GM03348 (cell line): ENCODE measurements around the gene TGFB1I1.
"Not testable (repeated sequence)": the region's sequence is repeated elsewhere in the genome, so short reads cannot be mapped to it uniquely, and the experiment has no call there.

ENCODE experiments used
- DNase-seq: peaks from one replicate; pipeline ENCODE4 v3.0.0; 2012; ENCODE audit warnings: low spot score

Gene TGFB1I1

DNA sequence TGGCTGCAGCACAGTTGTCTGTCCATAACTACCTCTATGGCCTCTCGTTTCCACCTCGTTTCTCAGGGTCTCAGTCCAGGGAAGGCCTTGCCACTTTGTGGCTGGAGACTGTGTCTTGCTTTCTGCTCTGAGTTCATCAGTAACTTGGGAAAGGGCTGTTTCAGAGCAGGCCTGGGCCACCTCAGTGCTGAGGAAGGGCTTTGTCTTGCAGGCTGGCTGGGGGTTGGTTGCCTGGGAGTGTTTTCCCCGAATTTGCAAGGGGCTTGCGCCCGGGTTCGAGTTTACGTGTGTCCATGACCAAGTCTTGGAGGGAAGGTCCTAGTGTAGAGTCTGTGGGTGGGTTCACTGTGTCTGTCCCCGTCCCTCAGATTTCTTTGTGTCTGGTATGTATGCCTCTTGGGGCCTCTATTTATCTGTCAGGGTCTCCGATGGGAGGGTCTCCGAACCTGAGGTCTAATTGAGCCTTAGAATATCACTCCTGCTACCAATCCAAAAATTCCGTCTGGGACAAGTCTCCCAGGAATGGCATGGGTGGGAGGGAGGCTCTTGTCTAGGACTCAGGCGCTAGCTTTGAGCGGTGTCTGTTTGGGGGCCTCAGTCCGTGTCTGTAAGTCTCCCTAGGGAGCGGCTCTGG, 594 bp upstream of the TGFB1I1 start:
- no peak for DNase-seq

DNA sequence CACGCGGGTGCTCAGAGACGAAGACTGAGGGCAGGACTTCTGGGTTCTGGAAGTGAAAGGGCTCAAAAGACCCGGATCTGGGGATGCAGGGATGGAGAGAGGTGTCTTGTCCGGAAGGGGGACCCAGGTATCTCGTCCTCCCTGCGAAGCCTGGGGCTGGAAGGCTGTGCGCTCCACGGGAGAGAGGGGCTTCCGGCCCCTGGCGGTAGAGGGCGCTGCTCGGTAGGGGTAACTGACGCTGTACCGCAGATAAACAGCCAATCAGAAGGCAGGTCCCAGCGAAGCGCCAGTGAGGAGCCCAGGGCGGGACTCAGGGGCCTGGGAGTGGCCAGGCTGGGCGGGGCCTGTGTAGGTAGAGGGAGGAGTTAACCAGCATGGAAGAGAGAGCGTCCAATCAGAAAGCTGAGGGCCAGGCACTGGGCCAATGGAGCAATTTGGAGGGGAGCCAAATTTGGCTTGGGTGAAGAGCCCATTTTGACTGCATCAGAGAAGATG, 804 bp downstream of the TGFB1I1 start:
- peak; percentile 96 for DNase-seq

DNA sequence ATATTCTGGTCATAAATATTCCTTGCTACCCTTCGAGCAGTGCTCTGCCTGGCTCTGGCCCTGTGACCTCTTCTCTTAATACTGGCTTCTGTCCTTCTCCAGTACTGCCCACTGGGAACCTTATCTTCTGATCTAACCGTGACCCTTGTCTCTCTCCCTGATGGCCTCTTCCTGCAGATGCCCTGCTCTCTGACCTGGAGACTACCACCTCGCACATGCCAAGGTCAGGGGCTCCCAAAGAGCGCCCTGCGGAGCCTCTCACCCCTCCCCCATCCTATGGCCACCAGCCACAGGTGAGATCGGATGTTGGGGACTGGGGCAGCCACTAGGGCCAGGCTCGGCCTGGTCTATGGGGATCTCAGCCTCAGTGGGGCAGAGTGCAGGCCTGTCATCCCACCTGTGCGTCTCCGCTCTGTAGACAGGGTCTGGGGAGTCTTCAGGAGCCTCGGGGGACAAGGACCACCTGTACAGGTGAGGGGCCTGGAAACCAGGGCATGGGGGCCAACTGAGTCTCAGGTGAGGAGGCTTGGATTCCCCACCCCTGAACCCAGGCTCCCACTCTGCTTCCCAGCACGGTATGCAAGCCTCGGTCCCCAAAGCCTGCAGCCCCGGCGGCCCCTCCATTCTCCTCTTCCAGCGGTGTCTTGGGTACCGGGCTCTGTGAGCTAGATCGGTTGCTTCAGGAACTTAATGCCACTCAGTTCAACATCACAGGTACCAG, 1.5 kb downstream of the TGFB1I1 start:
- DNase-seq, result no peak

DNA sequence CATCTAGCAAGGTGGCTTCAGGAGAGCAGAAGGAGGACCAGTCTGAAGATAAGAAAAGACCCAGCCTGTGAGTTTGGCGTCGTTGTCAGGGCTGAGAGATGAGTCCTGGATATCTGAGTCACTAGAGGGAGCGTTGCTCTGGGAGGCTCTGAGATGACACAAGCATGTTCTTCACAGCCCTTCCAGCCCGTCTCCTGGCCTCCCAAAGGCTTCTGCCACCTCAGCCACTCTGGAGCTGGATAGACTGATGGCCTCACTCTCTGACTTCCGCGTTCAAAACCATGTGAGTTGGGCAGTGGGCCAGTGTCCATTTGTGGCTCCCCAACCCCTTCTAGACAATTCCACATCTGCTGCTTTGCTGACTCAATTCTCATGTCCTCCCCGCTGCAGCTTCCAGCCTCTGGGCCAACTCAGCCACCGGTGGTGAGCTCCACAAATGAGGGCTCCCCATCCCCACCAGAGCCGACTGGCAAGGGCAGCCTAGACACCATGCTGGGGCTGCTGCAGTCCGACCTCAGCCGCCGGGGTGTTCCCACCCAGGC, 2.3 kb downstream of the TGFB1I1 start:
- peak; percentile 74 for DNase-seq

DNA sequence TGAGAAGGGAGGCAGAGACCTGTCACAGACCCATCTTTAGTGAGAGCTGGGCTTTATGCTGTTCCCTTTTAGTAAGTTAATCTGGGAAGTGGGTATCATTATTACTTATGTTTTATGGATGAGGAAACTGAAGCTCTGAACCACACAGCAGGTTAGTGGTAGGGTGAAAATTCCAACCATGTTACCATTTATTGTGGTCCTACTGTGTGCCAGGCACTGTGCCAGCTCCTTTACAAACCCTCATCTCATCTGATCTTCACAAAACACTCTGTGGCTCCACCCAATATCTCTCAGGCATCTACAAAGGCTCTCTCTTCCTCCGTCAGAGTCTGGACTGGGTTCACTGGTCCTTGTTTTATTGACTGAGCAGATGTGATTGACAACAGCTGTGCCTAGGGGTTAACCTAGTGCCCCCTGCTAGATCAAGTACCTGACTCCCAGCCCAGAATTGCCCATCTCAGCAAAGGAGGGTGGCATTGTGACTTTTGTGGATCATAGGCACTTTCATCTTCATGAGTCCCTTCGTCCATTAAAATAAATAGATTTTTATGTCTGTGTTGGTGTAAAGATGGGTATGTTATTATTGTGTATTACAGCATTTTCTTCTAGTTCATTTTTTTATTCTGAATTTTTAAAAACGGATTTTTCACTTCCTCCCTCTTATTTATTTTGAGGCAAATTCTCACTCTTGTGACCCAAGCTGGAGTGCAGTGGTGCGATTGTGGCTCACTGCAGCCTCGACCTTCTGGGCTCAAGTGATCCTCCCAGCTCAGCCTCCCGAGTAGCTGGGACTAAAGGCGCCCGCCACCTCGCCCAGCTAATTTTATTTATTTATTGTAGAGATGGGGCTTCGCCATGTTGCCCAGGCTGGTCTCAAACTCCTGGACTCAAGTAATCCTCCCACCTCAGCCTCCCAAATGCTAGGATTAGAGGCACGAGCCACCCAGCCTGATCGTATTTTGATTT, 3.1 kb downstream of the TGFB1I1 start:
- DNase-seq, result no peak

DNA sequence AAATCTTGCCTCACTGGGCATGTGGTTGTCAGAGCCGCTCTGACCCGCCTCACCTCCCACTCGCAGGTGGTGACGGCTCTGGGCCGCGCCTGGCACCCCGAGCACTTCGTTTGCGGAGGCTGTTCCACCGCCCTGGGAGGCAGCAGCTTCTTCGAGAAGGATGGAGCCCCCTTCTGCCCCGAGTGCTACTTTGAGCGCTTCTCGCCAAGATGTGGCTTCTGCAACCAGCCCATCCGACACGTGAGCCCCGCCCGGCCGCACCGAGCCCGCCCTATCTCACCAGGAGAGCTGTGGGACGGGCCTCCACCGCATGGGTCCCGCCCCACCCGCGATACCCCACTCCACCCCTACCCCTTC, 4.0 kb downstream of the TGFB1I1 start:
- no peak for DNase-seq

DNA sequence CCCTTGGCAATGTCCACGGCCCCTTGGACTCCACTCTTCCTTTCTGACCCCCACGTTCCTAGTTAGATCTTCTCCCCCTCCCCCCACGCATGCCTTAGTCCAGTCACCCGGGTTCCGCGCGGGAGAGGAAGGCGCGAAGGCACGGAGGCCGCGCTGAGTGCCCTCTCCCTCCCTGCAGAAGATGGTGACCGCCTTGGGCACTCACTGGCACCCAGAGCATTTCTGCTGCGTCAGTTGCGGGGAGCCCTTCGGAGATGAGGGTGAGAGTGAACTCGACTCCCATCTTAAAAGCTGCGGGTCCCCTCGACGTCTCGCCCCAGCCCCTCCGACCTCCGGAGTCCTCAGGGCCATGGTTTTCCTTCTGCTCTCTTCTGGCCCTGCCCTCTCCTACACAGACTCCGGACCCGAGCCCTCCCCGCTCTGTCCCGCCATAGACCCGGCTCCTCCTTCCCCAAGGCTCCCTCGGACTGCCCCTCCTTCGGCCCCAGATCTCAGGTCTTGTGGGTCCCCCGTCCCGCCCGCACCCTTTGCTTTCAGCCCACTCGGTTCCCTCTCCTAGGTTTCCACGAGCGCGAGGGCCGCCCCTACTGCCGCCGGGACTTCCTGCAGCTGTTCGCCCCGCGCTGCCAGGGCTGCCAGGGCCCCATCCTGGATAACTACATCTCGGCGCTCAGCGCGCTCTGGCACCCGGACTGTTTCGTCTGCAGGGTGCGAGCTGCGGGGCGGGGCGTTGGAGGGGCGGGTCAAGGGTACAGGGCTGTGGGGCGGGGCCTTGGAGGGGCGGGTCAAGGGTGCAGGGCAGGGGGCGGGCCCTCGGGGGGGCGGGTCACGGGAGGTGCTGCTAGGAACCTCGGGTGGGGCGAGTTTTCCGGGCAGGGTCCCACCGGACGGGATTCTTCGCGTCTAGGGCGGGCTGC, 4.6 kb downstream of the TGFB1I1 start:
- no peak for DNase-seq

DNA sequence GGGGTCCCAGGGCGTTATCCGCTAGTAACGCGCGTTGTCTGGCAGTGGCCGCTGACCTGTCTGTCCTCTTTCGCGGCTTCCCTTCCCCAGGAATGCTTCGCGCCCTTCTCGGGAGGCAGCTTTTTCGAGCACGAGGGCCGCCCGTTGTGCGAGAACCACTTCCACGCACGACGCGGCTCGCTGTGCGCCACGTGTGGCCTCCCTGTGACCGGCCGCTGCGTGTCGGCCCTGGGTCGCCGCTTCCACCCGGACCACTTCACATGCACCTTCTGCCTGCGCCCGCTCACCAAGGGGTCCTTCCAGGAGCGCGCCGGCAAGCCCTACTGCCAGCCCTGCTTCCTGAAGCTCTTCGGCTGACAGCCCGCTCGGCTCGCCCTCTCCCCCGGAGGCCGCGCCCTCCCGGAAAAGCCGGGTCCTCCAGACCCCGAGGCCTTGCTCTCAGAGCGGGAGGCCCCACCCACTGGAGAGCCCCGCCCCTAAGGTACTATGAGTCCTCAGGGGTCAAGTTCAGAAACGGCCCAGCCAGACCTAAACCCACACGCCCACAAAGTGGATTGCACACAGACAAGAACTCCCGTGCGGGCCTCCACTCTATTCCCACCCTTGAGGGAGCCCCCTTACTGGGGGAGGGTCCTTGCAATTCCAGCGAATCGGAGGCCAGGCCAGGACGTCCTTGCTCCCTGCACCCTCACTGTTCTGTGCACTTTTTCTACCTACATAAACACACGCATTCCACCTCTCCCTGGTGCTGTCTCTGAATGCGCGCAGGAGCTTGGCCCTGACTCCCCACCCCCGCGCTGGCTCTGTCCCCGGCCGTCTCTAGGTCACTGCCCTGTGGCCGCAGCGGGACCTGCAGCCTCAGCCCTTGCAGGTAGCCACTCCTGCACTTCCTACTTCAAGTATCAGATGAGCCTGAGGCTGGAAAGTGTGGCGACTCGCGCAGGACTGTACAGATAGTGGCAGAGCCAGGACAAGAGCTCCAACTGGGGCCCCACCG, 5.6 kb downstream of the TGFB1I1 start:
- DNase-seq, result no peak

DNA sequence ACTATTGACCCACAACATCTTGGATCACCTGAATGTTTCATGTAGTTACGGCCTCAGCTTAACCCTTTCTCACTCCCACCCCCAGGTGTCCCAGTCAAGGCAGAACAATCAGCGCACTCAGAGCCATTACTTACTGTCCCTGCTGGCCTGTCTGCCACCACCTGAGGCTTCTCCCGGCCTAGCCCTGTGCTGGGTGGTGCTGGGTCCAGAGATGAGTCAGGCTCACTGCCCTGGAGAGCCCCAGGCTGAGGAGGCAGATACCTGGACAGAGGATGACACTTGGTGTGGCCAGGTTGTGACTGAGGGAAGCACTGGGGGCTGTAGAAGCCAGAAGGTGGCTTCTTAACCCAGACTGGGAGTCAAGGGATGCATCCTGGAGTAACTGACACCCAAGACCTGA, 7.0 kb downstream of the TGFB1I1 start:
- no peak for DNase-seq

DNA sequence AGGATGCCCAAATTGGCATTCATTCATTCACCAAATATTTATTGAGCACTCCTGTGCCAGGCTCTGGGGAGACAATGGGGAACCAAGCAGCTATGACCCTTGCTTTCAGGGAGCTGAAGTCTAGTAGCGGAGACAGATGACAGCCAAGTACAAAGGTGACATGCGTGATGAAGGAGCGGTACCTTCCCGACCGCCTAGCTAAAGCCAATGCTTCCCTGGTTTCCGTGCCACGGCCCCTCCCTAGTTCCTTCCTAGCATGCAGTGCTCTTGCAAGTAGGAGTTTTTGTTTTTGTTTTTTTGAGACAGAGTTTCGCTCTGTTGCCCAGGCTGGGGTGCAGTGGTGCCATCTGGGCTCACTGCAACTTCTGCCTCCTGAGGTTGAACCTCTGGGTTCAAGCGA, 7.8 kb downstream of the TGFB1I1 start:
- DNase-seq, result no peak

DNA sequence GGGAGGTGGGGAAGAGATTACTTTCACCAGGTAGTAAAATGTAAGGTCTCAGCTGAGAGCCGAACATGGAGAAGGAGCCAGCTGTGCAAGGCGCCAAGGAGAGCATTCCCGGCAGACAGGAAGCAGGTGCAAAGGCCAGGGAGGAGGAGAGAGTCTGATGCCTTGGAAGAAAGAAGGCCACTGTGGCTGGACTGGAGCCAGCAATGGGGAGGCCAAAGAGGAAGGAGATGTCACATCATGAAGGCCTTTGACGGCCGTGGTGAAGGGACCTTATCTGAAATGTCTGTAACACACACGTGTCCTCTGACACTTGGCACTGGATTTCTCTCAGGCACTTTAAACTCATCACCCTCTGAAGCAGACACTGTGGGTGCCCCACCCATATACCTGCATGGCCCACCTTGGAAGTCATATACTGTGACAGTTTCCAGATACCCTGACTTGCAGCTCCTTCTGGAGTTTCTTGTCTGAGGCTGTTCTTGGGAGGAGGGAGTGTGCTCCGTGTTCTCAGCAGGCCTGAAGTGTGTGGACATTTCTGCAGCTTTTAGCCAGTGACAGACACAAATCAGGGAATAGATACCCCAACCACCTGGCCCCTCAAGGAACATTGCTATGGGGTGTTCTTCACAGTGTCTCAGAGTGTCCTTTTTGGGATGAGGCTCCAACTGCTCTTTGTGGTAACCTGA, 9.0 kb downstream of the TGFB1I1 start:
- DNase-seq, result no peak

DNA sequence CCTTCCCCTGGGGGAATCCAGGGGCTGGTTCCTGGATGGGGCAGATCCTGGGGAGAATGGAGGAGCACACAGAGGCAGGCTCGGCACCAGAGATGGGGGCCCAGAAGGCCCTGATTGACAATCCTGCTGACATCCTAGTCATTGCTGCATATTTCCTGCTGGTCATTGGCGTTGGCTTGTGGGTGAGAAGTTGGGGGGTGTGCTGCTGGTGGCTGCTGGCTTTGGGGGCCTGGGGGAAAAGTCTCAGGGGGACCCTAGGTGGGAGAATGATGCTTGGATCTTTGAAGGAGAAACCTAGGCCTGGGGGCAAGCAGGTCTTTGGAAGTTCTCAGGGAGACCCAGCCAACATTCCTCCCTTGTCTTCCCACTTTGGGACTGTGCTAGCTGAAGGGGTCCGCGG, 11.1 kb downstream of the TGFB1I1 start, which contains the start of gene SLC5A2:
SLC5A2 (plus strand) TSS at position 43 of the 400 bp plus-strand sequence; CDS start at position 57, 14 bp downstream.
- no peak for DNase-seq

DNA sequence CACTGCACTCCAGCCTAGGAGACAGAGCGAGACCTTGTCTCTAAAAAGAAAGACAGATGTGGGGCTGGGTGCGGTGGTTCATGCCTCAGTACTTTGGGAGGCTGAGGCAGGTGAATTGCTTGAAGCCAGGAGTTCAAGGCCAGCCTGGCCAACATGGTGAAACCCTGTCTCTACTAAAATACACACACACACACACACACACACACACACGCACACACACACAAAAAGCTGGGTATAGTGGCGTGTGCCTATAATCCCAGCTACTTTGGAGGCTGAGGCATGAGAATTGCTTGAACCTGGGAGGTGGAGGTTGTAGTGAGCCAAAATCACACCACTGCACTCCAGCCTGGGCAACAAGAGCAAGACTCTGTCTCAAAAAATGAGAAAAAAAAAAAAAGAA, 12.1 kb downstream of the TGFB1I1 start:
- not testable (repeated sequence) for DNase-seq

DNA sequence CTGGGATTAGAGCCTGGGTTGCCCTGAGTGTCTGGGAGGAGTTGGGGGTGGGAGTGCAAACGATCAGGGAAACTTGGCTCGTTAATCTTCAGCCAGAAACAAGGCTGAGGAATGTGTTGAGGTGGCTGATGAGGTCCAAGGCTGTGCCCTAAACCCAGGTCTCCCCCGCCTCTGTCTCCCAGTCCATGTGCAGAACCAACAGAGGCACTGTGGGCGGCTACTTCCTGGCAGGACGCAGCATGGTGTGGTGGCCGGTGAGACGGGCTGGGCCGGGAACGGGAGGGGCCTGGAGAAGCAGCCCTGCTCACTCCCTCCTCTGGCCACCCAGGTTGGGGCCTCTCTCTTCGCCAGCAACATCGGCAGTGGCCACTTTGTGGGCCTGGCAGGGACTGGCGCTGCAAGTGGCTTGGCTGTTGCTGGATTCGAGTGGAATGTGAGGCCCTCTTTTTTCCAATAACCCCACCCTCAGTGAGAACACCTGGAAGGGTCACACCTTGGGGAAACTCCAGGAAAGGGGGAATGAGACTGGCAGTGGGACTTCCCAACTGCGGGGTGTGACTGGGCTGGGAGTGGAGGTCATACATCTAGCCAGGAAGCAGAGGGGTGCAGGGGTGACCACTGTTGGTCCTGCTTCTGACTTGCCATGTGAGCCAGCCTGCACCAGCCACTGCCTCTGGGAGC, 12.7 kb downstream of the TGFB1I1 start:
- no peak for DNase-seq

DNA sequence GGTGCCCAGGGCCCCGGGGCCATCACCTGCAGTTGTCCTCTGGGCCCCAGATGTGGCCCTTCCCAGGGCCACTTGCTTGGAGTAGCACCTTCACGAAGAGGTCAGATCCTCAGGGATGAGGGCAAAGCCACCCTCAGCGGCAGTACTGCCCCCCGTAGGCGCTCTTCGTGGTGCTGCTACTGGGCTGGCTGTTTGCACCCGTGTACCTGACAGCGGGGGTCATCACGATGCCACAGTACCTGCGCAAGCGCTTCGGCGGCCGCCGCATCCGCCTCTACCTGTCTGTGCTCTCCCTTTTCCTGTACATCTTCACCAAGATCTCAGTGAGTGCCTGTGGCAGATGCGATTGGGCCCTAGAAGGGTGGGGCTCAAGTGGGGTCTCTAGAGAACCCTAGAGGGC, 13.6 kb downstream of the TGFB1I1 start:
- DNase-seq, result no peak

DNA sequence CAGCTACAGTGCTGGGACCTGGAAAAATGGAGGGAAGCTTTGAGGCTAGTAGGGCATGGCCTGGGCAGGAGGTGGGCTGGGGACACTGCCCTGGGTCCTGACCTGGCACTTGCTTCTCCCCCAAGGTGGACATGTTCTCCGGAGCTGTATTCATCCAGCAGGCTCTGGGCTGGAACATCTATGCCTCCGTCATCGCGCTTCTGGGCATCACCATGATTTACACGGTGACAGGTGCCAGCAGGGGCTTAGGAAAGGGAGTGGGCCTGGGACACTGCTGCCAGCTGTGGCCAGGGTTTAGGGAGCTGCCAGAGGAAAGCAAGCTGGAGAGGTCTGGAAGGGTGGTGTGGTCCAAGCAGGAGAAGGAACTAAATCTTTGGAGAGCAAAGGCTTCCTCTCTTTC, 14.1 kb downstream of the TGFB1I1 start:
- no peak for DNase-seq

DNA sequence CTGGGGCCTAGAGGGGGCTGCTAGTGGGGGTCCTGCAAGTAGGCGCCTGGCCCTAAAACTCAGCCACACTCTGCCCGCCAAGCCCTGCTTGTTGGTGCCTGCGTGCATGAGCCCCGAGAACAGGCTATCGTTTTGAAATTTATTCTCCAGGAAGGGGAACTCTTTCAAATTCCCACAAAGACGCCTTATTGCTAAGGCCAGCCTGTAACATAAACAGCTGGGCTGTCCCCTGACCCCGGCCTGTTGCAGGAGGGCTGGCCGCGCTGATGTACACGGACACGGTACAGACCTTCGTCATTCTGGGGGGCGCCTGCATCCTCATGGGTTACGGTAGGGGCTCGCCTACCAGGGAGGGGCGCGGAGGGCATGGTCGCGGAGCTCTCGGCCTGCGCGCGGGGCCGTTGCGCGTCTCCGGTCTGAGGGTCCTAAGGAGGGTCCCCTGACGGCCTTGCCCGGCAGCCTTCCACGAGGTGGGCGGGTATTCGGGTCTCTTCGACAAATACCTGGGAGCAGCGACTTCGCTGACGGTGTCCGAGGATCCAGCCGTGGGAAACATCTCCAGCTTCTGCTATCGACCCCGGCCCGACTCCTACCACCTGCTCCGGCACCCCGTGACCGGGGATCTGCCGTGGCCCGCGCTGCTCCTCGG, 15.2 kb downstream of the TGFB1I1 start:
- DNase-seq, result no peak
